KG1 (cell line): ENCODE measurements around the gene BCKDHB.
"Not testable (repeated sequence)": the region's sequence is repeated elsewhere in the genome, so short reads cannot be mapped to it uniquely, and the experiment has no call there.

Experiments
- DNase-seq: peaks from one replicate; lab custom pipeline; 2025; lab: John Stamatoyannopoulos, UW

The BCKDHB gene

GRCh38 chr6:80263585-80263984 lies 157.1 kb downstream of the BCKDHB start:
- no peak for DNase-seq

DNA sequence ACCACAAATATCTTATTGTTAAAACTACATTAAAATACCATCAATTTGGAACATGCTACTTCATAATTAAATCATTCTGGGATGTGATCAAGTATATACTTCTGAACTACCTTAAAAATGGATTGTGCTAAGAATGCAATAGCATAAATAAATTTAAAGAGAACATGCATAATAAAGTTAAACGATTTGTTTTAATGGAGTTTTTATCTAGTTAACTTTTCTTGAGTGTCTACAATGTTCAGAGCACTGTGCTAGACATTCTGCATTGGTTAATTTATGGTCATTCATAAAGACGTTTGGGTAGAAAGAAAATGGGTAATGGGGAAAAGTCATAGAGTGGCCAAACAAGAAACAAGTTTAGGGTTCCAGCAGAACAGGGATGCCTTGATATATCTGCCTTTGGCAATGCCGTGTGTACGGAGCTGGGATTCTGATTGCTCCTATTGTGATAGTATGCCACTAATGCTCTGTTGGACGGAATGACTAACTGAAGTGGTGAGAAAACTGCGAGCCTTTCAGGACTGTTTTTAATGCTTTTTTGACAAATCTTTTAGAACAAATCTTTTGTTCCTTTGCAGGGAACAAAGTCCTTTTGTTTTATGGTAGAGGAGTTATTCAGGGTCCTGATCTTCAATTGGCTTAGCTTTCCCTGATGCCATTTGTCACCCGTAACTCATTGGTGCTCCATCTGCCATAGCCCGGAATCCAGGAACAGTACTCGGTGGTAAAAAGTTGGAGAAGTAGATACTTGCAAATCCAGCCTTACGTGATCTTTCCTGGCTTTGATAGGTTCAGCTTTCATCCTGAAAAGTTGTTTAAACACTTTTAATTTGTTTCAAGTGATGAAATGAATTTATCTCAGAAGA lies 162.6 kb downstream of the BCKDHB start:
- DNase-seq, result no peak

GRCh38 chr6:80271074-80271473 lies 164.6 kb downstream of the BCKDHB start:
- no peak for DNase-seq

- no peak for DNase-seq
Measured at GRCh38 chr6:80272988-80273387, 166.5 kb downstream of the BCKDHB start.

DNA sequence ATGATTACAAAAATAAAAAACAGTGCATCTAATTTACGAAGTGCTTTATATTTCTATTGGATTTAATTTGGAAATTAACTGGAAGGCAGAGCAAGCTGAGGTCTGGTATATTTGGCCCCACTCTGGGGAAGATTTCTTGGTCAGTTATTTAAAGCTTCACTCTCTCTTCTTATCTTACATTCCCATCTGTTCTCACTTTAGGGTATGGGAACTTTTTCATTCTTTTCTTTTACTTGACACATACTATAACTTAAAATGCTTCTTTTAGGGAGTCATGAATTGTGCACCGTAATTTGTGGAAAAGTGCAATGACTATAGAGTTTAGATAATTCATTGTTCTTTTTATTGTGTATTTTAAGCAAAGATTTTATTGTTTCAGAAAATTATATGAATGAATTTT lies 170.4 kb downstream of the BCKDHB start:
- no peak for DNase-seq

GRCh38 chr6:80277501-80277900 lies 171.0 kb downstream of the BCKDHB start:
- DNase-seq, result no peak

DNA sequence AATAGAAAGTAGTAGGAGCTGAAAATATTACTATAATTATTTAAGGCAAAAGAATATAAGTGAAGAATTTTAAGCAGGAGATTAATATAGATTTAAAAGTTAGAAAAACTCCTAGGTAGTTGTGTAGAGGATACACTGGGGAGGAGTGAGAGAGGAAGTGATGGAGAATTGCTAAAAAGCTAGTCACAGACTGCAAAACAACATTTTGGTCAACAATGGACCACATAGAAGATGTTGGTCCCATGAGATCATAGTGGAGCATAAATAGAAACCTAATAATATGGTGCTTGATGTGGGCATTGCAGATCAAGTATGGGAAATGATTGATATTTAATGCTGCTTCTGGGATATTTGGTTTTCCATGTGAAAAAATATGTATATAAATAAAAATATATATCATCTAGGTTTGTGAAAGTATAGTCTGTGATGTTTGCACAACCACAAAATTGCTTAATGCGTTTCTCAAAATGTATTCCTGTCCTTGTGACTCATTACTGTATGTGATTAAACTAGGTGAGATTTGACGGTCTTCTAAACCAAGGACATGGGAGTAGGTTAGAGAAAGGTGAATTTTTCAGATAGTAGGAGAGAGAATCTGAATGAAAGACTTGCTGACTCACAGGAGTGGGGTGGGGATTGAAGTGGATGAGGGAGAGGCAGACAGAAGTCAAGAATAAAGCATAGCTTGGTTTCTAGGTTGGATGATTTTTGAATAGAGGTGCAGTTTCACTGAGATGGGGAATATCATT lies 174.0 kb downstream of the BCKDHB start:
- DNase-seq, result no peak

DNA sequence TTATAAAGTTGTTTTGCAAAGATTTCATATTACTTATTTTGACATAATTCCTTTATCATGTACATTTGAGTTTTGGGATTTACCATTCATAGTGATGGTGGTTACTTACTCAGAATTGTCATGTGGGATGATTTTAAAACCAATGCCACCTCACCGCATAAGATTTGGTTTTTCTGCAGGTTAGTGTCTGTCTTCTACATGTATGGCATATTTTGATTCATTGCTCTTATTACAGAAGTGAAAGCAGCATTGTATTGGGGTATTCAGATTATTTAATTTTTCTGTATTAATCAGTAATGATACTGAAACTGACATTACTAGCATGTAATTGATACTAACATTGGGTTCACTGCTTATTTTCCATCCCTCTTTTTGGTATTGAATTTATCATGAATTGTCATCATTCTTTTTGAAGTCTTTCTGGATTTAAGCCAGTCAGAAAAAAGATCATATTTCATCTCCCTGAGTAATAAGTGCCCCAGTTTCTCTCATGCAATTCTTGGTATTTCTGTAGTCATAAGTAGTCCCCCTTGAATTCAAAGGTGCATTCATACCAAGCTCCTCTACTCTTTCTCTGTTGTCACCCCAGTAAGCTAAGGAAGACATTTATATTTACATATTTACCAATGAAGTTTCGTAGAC lies 176.6 kb downstream of the BCKDHB start:
- DNase-seq, result no peak

DNA sequence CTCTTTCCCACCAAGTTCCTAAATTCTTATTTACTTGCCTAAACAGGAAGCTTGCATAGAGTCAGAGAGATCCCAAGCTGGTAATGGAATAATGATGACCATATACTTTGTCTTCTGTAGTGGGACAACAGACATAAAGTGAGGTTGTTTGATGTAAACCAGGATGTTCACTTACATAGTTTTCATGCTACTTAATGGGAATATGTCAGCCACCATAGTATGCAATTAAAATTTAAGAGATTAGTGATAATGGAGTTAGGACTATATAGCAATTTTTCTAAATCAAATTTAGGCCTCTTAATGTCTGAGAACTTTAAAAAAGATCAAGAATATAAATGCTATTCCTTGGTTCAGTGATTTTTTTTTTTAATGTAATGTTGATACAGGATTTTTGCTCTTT lies 180.6 kb downstream of the BCKDHB start:
- no peak for DNase-seq

- no peak for DNase-seq
Measured at GRCh38 chr6:80287607-80288006, 181.1 kb downstream of the BCKDHB start.

DNA sequence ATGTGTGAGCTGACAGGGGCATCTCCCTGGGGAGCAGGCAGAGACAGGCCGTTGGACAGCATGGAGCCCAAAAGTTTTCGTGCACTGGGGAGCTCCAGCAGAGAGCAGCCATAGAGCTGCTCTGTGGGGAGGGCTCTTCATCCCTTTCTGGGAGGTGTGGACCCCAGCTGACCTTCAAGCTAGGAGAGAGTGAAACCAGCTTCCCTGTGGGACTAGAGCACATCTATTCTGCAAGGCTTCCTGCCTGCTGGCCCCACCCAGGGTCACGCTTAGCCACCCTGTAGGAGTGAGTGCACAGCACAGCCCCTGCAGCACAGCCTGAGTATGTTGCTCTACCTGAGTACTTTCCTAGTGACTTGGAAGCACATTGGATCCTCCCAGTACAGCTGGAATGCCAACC lies 183.3 kb downstream of the BCKDHB start:
- no peak for DNase-seq

GRCh38 chr6:80294531-80294930 lies 188.1 kb downstream of the BCKDHB start:
- not testable (repeated sequence) for DNase-seq

DNA sequence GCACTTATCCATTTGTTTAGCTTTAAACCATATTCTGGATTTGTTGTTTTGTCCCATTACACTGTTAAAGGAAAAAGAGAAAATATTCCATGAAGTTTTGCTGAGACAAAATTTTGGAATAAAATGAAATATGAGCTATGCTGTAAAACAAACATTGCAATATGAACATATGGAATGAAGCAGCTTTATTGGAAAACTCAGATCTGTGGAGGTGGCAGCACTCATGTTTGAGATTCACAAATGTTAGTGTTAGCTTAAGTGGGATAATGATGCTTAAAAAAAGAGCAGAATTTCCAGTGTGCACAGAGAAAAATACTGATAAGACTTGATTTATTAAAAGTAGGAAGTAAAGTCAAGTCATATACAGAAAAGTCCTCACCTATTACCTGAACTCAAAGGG lies 196.2 kb downstream of the BCKDHB start:
- DNase-seq, result no peak

DNA sequence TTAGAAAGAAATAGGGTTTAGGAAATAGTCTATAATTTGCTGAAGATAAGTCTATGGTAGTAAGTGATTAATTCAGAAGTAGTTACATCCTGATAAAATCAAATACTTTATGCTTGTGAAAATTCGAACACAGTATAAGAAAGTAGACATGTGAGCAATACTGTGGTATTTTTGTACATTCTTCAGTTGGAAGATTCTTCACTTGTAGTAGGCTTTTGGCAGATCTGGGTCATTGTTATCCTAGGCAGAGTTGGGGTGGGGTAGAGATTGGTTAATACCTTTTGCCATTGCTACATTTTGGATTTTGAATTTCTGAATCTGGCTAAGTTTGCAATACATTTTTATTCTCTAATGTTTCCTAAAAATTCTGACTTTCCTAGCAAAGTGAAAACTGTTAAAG lies 197.5 kb downstream of the BCKDHB start:
- DNase-seq, result no peak

- DNase-seq, result no peak
Measured at GRCh38 chr6:80314531-80314930, 208.1 kb downstream of the BCKDHB start.

- DNase-seq, result no peak
Measured at GRCh38 chr6:80316686-80317231, 210.3 kb downstream of the BCKDHB start.

GRCh38 chr6:80319196-80319595 lies 212.7 kb downstream of the BCKDHB start:
- no peak for DNase-seq

DNA sequence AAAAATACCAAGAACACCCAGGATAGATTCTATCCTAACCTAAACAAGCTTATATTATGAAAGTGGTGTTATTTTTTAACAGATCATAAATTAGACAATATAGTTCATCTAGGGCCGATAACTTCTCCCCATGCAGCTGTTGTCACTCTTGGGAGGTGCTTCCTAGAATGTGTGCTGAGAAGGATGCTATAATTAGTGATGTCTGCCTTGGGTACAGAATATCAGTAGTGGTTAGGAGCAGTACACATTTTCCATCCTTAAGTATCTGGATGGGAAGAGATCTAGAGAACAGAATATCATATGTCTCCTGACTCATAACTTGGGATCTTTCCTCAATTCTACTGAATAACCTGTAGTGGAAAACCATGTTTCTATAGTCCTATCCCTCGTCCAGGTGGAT lies 214.5 kb downstream of the BCKDHB start:
- no peak for DNase-seq

- DNase-seq, result no peak
Measured at GRCh38 chr6:80325742-80326141, 219.3 kb downstream of the BCKDHB start.

DNA sequence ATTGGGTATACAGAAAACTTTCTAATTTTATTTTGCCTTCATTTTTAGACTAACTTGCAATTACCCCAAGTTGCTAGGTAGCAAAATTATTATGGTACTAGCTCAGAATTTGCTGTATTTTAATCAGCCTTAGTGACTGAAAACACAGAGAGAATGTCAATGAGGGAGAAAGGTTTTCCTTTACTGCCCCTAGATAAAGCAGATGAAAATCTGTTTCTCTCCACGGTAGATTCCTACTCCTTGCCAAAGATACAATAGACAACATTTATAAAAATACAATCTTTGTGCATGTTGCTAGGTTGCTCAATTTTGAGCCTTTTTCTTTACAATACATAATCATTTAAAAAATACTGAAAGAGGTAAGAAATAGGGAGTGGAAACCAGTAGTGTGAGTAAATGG lies 222.2 kb downstream of the BCKDHB start:
- DNase-seq, result no peak

- DNase-seq, result no peak
Measured at GRCh38 chr6:80329496-80329895, 223.0 kb downstream of the BCKDHB start.

DNA sequence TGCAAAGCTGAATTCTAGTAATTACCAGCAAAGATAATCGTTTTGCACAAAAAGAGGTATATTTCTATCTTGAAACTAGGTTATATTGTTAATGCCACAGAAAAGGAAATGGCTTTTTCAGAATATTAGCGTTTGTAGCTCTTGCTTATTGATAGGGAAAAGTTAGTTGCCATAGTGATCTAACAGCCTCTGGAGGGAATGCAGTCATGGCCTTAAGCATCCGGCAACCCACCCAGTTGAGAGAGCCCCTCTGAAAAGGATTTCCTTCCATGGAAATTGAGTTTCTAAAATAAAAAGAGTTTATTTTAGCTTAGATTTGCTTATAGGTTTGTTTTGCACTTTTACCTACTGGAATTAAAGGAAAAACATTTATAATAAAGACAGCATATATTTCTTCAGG lies 224.5 kb downstream of the BCKDHB start:
- no peak for DNase-seq

- no peak for DNase-seq
Measured at GRCh38 chr6:80331522-80331921, 225.1 kb downstream of the BCKDHB start.
